HG02610 (cell line): ENCODE measurements around the gene VPS35L.
"Not testable (repeated sequence)": the region's sequence is repeated elsewhere in the genome, so short reads cannot be mapped to it uniquely, and the experiment has no call there.

Experiments
- ATAC-seq: cut with Tn5 transposase; IDR thresholded peaks from one replicate; pipeline ENCODE4 v1.9.1; 2021; ENCODE audit warnings: mild to moderate bottlenecking, moderate library complexity; ENCODE audit not compliant: unreplicated experiment

Gene VPS35L

GRCh38 chr16:19708296-19709205, 153.0 kb downstream of the VPS35L start:
- no peak for ATAC-seq

- no peak for ATAC-seq
Observed at GRCh38 chr16:19709381-19710136, 154.1 kb downstream of the VPS35L start.

GRCh38 chr16:19710191-19710908, 154.8 kb downstream of the VPS35L start:
- ATAC-seq: no peak

GRCh38 chr16:19710991-19711545, 155.6 kb downstream of the VPS35L start:
- no peak for ATAC-seq

GRCh38 chr16:19711643-19712042, 156.1 kb downstream of the VPS35L start:
- no peak for ATAC-seq

- no peak for ATAC-seq
Observed at GRCh38 chr16:19712418-19713058, 157.0 kb downstream of the VPS35L start.

- no peak for ATAC-seq
Observed at GRCh38 chr16:19713697-19714096, 158.2 kb downstream of the VPS35L start.

GRCh38 chr16:19715566-19715965, 160.1 kb downstream of the VPS35L start:
- no peak for ATAC-seq

GRCh38 chr16:19716183-19716582, 160.7 kb downstream of the VPS35L start:
- no peak for ATAC-seq

GRCh38 chr16:19716728-19717127, 161.2 kb downstream of the VPS35L start:
- not testable (repeated sequence) for ATAC-seq

GRCh38 chr16:19717314-19717713, 161.8 kb downstream of the VPS35L start:
- ATAC-seq: no peak

- peak; percentile 94 for ATAC-seq
Observed at GRCh38 chr16:19717741-19718623, 162.5 kb downstream of the VPS35L start, which contains the start of the genes IQCK and KNOP1. TSS of gene IQCK (plus strand) at chr16:19718271. CDS start at chr16:19718307, 36 bp downstream. TSS of gene KNOP1 (minus strand) at chr16:19718227. CDS start at chr16:19715035, 3,192 bp downstream.

- ATAC-seq: no peak
Observed at GRCh38 chr16:19718624-19718965, 163.1 kb downstream of the VPS35L start.

- no peak for ATAC-seq
Observed at GRCh38 chr16:19722269-19722952, 166.9 kb downstream of the VPS35L start.

- ATAC-seq: no peak
Observed at GRCh38 chr16:19722981-19723380, 167.5 kb downstream of the VPS35L start.

- ATAC-seq: no peak
Observed at GRCh38 chr16:19728636-19728965, 173.1 kb downstream of the VPS35L start.

- no peak for ATAC-seq
Observed at GRCh38 chr16:19733551-19733950, 178.0 kb downstream of the VPS35L start.

- ATAC-seq: no peak
Observed at GRCh38 chr16:19735074-19735867, 179.8 kb downstream of the VPS35L start.
